GM12878 (cell line): ENCODE results near the gene BCL2L13. TPM values are rescaled to one million over a fixed set of nuclear protein-coding genes. Genes with fewer than 3 reads are reported as not detected.
"Not testable (repeated sequence)": the region's sequence is repeated elsewhere in the genome, so short reads cannot be mapped to it uniquely, and the experiment has no call there.

Source experiments
- ATAC-seq: fragments of 200-7000 bp; cut with Tn5 transposase; 3 replicates; pipeline ENCODE4 v1.9.1; 2020; ENCODE audit warnings: mild to moderate bottlenecking, moderate library complexity
- BruUV-seq: library from RNA; stranded (reverse); fragments of 400-500 nt; replicated peaks from 2 replicates; lab custom pipeline; 2021; lab: Mats Ljungman, UMichigan
- CTCF ChIA-PET: fragments of 300-600 bp; sonication (Branson Sonifier 250); formaldehyde crosslinking; extraction: SDS; loops from one replicate; lab custom pipeline; 2021; ENCODE audit warnings: inconsistent platforms; lab: Yijun Ruan, JAX
- POLR2A ChIA-PET: fragments of 350-600 bp; formaldehyde crosslinking; extraction: SDS; loops from one replicate; lab custom pipeline; 2021; ENCODE audit warnings: inconsistent platforms; lab: Charles Lee
- RAD21 ChIA-PET: fragments of 300-600 bp; sonication (Branson Sonifier 250); formaldehyde crosslinking; loops from one replicate; lab custom pipeline; 2023; ENCODE audit warnings: antibody characterized with exemption; ENCODE audit not compliant: unreplicated experiment; lab: Charles Lee
- SMC1A ChIA-PET: fragments of 300-600 bp; sonication (Branson Sonifier 250); formaldehyde crosslinking; loops from one replicate; lab custom pipeline; 2023; ENCODE audit not compliant: unreplicated experiment, uncharacterized antibody; lab: Charles Lee
- DNase-seq: peaks from one replicate; pipeline ENCODE4 v3.0.0-alpha.2; 2011; ENCODE audit warnings: low read depth, low spot score
- FAIRE-seq: peaks from 3 replicates; lab custom pipeline; 2011; peaks lifted over from hg19 to GRCh38; lab: Jason Lieb, UNC
- H2AFZ ChIP-seq: 2 replicates; pipeline ENCODE4 v1.6.0; 2011; ENCODE audit warnings: low read depth, low read length, control low read depth; ENCODE audit not compliant: control insufficient read depth
- H3K27ac ChIP-seq: 2 replicates; pipeline ENCODE4 v1.5.1; 2011; ENCODE audit warnings: control low read depth; ENCODE audit not compliant: control insufficient read depth, insufficient read depth
- H3K27me3 ChIP-seq, 2 experiments: replicated peaks in 1 of 2; 2 replicates each; pipeline versions ENCODE4 v1.6.0 to v1.6.1; 2011; ENCODE audit warnings: low read length in 1 of 2; ENCODE audit not compliant: control insufficient read depth in 2 of 2, insufficient read depth in 2 of 2
- H3K36me3 ChIP-seq, 2 experiments: 2 replicates each; pipeline ENCODE4 v1.5.1; 2011; ENCODE audit warnings: low read length in 1 of 2; ENCODE audit not compliant: control insufficient read depth in 2 of 2, insufficient read depth in 2 of 2
- H3K4me1 ChIP-seq: 2 replicates; pipeline ENCODE4 v1.6.1; 2011; ENCODE audit warnings: mild to moderate bottlenecking, low read length, moderate library complexity, mixed read lengths; ENCODE audit not compliant: control insufficient read depth, insufficient read depth
- H3K4me2 ChIP-seq: 2 replicates; pipeline ENCODE4 v1.6.0; 2011; ENCODE audit warnings: control low read depth; ENCODE audit not compliant: control insufficient read depth, insufficient read depth
- H3K4me3 ChIP-seq: fragments of 200-600 bp; sonication (generic); 2 replicates; pipeline ENCODE4 v1.5.1; 2016
- H3K79me2 ChIP-seq: 2 replicates; pipeline ENCODE4 v1.6.0; 2011; ENCODE audit warnings: low read length; ENCODE audit not compliant: control insufficient read depth, insufficient read depth
- H3K9ac ChIP-seq: 2 replicates; pipeline ENCODE4 v1.8.0; 2011; ENCODE audit warnings: low read length, control low read depth, mixed read lengths; ENCODE audit not compliant: control insufficient read depth, insufficient read depth
- H3K9me3 ChIP-seq: replicated peaks from 3 replicates; pipeline ENCODE4 v1.5.1; 2011; ENCODE audit warnings: mild to moderate bottlenecking, low read length; ENCODE audit not compliant: control insufficient read depth, insufficient read depth
- H4K20me1 ChIP-seq: 2 replicates; pipeline ENCODE4 v1.6.0; 2011; ENCODE audit not compliant: control insufficient read depth, insufficient read depth
- ETV6 ChIP-seq, 2 experiments: fragments of 450-650 bp in 1 of 2; IDR thresholded peaks in 1 of 2; conservative IDR thresholded peaks in 1 of 2; 2 replicates each; pipeline ENCODE4 v1.6.1; 2014; ENCODE audit warnings: antibody characterized with exemption in 1 of 2, borderline replicate concordance in 1 of 2, low read depth in 1 of 2, mild to moderate bottlenecking in 1 of 2, moderate library complexity in 1 of 2
- HDAC2 ChIP-seq: fragments of 200-600 bp; sonication (generic); IDR thresholded peaks from 2 replicates; pipeline ENCODE4 v1.6.1; 2017
- IKZF2 ChIP-seq, 2 experiments: fragments of 450-650 bp; IDR thresholded peaks; 2 replicates each; pipeline ENCODE4 v1.6.1; 2017; ENCODE audit warnings: mild to moderate bottlenecking in 2 of 2, moderate library complexity in 2 of 2
- JUND ChIP-seq: IDR thresholded peaks from 2 replicates; pipeline ENCODE4 v1.6.1; 2012; ENCODE audit warnings: low read depth, mild to moderate bottlenecking, low read length, improper control_type of control experiment, moderate library complexity
- NBN ChIP-seq: fragments of 450-650 bp; IDR thresholded peaks from 2 replicates; pipeline ENCODE4 v1.6.1; 2016
- NFXL1 ChIP-seq: fragments of 450-650 bp; IDR thresholded peaks from 2 replicates; pipeline ENCODE4 v1.6.1; 2017; ENCODE audit warnings: antibody characterized with exemption, mild to moderate bottlenecking, borderline replicate concordance
- NRF1 ChIP-seq: conservative IDR thresholded peaks from 2 replicates; pipeline ENCODE4 v1.6.1; 2011; ENCODE audit warnings: mild to moderate bottlenecking, low read depth, low read length, improper control_type of control experiment
- PML ChIP-seq: IDR thresholded peaks from 2 replicates; pipeline ENCODE4 v1.6.1; 2012; ENCODE audit warnings: low read length, inconsistent platforms
- RBBP5 ChIP-seq: fragments of 200-600 bp; sonication (generic); conservative IDR thresholded peaks from 2 replicates; pipeline ENCODE4 v1.6.1; 2016
- RCOR1 ChIP-seq: conservative IDR thresholded peaks from 2 replicates; pipeline ENCODE4 v1.6.1; 2012; ENCODE audit warnings: low read depth, low read length, improper control_type of control experiment
- STAT3 ChIP-seq: IDR thresholded peaks from 2 replicates; pipeline ENCODE4 v1.6.1; 2011; ENCODE audit warnings: low read depth, low read length, improper control_type of control experiment
- TAF1 ChIP-seq: IDR thresholded peaks from 2 replicates; pipeline ENCODE4 v1.6.1; 2011; ENCODE audit warnings: mild to moderate bottlenecking, low read depth, low read length, borderline replicate concordance
- YBX1 ChIP-seq: fragments of 450-650 bp; IDR thresholded peaks from 2 replicates; pipeline ENCODE4 v1.6.1; 2016; ENCODE audit warnings: antibody characterized with exemption
- ZNF207 ChIP-seq: fragments of 450-650 bp; IDR thresholded peaks from 2 replicates; pipeline ENCODE4 v1.6.1; 2014; ENCODE audit warnings: antibody characterized with exemption, mild to moderate bottlenecking, borderline replicate concordance
- WGBS: methylation state at CpG from one replicate; pipeline ENCODE4 v1.1.6; 2016; ENCODE audit warnings: low lambda C conversion rate; ENCODE audit not compliant: insufficient replicate concordance, insufficient coverage; ENCODE audit errors: missing lambda C conversion rate; 5-methylcytosine and 5-hydroxymethylcytosine counted together
- in situ Hi-C: fragments of 300-500 bp; cut with MboI; formaldehyde crosslinking; loops from 9 replicates; pipeline ENCODE4 v1.14.3; 2018; ENCODE audit warnings: mixed read lengths
- intact Hi-C: fragments of 100-400 bp; cut with micrococcal nuclease; formaldehyde crosslinking; loops from one replicate; pipeline ENCODE4 v1.14.2; 2022; ENCODE audit not compliant: unreplicated experiment
- polyA plus RNA-seq, 11 experiments: library from polyadenylated mRNA; depleted of rRNA in 4 of 11; unstranded in 6 of 11; stranded (reverse) in 5 of 11; fragments of >200 nt; fragmentation: Nextera tagmentation in 4 of 11; fragmentation: Illumina TruSeq in 1 of 11; extraction: Ambion mirVana in 4 of 11; extraction: Trizol in 1 of 11; gene quantifications; 1 replicate in 1 of 11; 2 replicates in 10 of 11; pipeline versions ENCODE4 v1.2.1 to v1.2.3, GENCODE V29; 2011 to 2016; ENCODE audit warnings: inconsistent platforms in 2 of 11, missing spikeins in 2 of 11, low read depth in 1 of 11
- total RNA-seq, 4 experiments: library from RNA; depleted of rRNA in 3 of 4; stranded (reverse); fragments of >200 nt in 3 of 4; fragmentation: Illumina TruSeq in 1 of 4; extraction: Trizol in 1 of 4; gene quantifications; 2 replicates each; pipeline versions ENCODE4 v1.2.1 to v1.2.3, GENCODE V29; 2013 to 2021

The BCL2L13 gene
- total and polyA plus RNA-seq, 10 of the 15 experiments (the other 5 are each of a cell fraction or from before 2014, with no cell fraction given) = 18.6 to 30.6 (median 28.2) TPM

- RAD21 ChIA-PET, H3K9me3 ChIP-seq, H4K20me1 ChIP-seq, H3K36me3 ChIP-seq, ATAC-seq, H3K4me1 ChIP-seq, H3K27me3 ChIP-seq, H3K27ac ChIP-seq, in situ Hi-C loops, BruUV-seq, DNase-seq, POLR2A ChIA-PET, FAIRE-seq, H3K9ac ChIP-seq, H2AFZ ChIP-seq, H3K4me3 ChIP-seq, H3K4me2 ChIP-seq, H3K79me2 ChIP-seq, intact Hi-C loops: not testable (repeated sequence)
- CTCF ChIA-PET = interaction anchor here (0.7 kb wide), 1 partner anchor 321 kb away, joined by 3 read pairs; no protein-coding TSS in a partner anchor
- 97% methylated on average over 3 of the region's 3 CpGs for WGBS
- SMC1A ChIA-PET = interaction anchor here (1.2 kb wide), 1 partner anchor 14 kb away, joined by 3 read pairs; no protein-coding TSS in a partner anchor
Measured at GRCh38 chr22:17698276-17698675, 59.7 kb downstream of the BCL2L13 start.

GRCh38 chr22:17698948-17699347 is 60.4 kb downstream of the BCL2L13 start:
- TF ChIP-seq PML = no peak
- no peak for TF ChIP-seq NBN
- TF ChIP-seq RBBP5 = no peak
- no peak for TF ChIP-seq RCOR1
- TF ChIP-seq YBX1 = no peak
- no peak for TF ChIP-seq TAF1
- TF ChIP-seq NRF1 = no peak
- no peak for TF ChIP-seq STAT3
- no peak for TF ChIP-seq JUND
- TF ChIP-seq HDAC2 = no peak
- no peak for TF ChIP-seq IKZF2 (IDR thresholded peaks at IDR 0.05)
- no peak for TF ChIP-seq ETV6 (conservative IDR thresholded peaks at IDR 0.05 in 1 of 2, IDR thresholded peaks at IDR 0.05 in 1 of 2; ENCODE audit: borderline replicate concordance in 1 of 2, low read depth in 1 of 2)
- TF ChIP-seq NFXL1 = no peak
- TF ChIP-seq ZNF207 = no peak
- TF ChIP-seq, all 136 proteins: peak for 0
- no peaks in the 10 kb centered on the region for H3K27me3 ChIP-seq
- H3K4me1 ChIP-seq = no peaks in the 10 kb centered on the region
- DNase-seq = no peak
- H2AFZ ChIP-seq = no peak overlapping the region
- ChIA-PET RAD21 (no interaction called here), CTCF (no interaction called here), POLR2A (no interaction called here), SMC1A (no interaction called here)
- FAIRE-seq = no peak
- in situ Hi-C loops = no loop called here
- H3K9me3 ChIP-seq = no peaks in the 10 kb centered on the region
- H4K20me1 ChIP-seq = no peaks in the 10 kb centered on the region
- H3K4me3 ChIP-seq = no peak overlapping the region
- intact Hi-C loops = no loop called here
- no peak overlapping the region for H3K4me2 ChIP-seq
- no TSS peak for BruUV-seq
- H3K27ac ChIP-seq = no peak overlapping the region
- H3K9ac ChIP-seq = no peak overlapping the region
- peaks cover 0 to 2% of the 10 kb centered on the region in 2 experiments; a peak in 1 of 4 replicates for H3K36me3 ChIP-seq
- no peak for ATAC-seq
- H3K79me2 ChIP-seq = no peaks in the 10 kb centered on the region
